HG03135 (cell line): Measurements from ENCODE around the gene PRKCE.

Experiments used
- ATAC-seq: cut with Tn5 transposase; IDR thresholded peaks from one replicate; pipeline ENCODE4 v1.9.1; 2021; ENCODE audit warnings: mild to moderate bottlenecking, moderate library complexity; ENCODE audit not compliant: unreplicated experiment

Gene PRKCE

DNA sequence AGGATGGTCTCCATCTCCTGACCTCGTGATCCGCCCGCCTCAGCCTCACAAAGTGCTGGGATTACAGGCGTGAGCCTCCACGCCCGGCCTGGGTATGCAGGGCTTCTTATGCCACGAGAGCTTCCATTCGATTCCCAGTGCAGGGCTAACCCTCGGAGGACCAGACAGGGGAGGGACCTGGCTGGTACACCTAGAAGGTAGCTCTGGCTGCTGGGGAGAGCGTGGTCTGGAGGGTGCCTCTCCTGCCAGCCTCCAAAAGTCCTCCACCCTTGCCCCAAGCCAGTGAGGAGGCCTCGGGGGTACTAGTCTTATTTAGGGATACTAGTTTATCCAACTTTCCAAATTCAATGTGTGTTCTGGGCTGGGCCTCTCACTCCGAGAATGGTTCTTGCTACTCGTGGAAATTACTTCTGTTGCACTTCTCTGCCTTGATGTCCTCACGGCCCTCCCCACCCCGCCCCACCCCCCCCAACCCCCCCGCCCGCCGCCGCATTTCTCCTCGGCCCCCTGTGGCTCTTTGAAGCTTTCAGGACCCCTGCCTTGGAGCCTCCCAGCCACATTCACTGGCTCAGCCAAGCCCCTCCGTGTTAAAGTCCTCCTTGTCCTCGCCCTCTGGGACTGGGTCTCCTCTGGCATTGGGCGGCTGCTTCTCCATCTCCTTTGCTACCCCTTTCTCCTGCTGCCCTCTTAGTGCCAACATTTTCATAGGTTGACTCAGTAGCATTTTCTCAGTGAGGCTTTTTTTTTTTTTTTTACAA is 502.7 kb downstream of the PRKCE start:
- ATAC-seq: no peak

DNA sequence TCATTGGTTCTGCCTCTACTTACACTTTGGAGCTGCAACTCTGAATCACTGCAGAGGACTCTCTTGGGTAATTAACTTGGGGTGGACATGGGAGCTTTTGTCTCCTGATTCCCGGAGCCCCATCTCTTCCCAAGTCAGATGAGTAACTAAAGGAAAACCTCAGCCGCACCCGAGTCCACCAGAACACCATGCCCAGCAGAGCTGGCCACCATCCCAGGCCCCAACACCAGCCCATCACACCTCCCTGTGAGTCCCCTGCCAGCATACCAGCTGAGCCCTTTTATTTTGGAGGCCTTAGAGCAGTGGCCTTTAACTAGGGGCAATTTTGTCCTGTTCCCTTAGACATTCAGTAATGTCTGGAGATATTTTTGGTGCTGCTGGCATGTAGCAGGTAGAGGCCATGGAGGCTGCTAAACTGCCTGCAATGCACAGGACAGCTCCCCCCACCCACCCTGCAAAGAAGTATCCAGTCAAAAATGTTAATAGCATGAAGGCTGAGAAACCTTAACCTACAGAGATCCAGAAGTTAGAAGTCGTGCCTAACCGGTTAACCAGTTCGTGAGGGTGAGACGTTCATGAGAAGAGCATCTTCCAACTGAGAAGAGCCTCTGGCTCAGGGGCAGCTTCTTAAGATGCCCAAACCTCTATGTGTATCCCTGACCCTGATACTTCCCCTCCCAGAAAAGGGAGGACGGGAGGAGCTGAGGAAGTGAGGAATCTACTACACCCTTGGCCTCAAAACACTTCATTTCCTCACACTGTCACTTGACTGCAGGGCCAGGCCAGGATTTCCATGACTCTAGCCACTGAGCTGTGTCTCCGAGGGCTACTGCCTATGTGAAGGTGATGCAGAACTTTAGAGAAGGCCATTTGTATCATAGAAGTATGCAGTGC is 505.8 kb downstream of the PRKCE start:
- no peak for ATAC-seq

DNA sequence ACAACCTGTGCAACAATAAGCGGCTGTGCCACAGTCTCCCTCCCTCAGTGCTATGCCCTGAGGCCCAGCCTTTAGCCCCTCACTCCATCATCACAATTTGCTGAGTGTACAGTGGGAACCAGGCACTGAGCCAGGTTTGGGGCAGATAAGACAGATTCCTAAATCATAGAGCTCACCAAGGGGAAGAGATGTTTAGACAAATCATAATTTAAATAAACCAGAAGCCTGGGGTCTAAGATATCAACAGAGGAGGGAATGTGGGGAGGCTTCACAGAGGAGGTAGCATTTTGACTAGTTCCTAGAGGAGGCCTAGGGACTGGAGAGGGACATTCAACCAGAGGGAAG is 506.5 kb downstream of the PRKCE start:
- no peak for ATAC-seq

GRCh38 chr2:46158661-46159060 is 507.2 kb downstream of the PRKCE start:
- ATAC-seq: no peak

GRCh38 chr2:46160326-46160725 is 508.9 kb downstream of the PRKCE start:
- ATAC-seq: no peak

DNA sequence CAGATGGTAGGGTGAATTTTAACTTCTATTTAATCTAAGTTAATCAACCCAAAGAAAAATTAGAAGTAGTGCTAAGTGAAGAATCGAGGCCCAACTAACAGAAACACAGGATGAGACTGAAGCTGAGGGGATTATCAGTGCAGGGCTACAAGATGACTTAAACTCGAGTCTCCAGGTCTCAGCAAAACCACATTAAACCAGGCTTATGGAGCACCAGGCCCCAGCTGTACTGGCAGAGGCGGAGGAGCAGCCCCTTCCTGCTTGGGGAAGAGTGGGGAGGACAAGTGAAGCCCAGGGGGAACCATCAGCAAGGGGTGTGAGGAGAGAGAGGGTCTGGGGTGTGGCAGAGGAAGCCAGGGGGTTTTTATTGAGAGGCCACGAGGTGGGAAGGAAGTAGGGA is 509.8 kb downstream of the PRKCE start:
- ATAC-seq: no peak

DNA sequence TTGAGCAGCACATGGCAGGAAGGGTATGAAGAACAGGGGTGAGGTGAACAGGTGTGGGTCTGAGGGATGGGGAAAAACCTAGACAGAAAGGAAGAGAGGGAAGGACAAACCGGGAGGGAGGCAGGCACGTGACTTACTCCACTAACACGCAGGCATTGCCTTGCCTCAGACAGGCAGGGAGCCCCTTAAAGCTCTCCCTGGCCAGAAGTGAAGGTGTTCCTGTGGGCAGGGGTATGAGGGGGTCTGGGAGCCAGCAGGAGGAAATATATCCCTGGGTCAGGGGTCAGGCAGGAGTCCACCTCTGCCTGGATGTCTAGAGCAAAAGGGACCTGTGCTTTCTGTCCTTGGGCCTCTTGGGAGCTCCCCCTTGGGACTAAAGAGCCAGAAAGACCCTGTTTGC is 510.4 kb downstream of the PRKCE start:
- ATAC-seq: no peak

DNA sequence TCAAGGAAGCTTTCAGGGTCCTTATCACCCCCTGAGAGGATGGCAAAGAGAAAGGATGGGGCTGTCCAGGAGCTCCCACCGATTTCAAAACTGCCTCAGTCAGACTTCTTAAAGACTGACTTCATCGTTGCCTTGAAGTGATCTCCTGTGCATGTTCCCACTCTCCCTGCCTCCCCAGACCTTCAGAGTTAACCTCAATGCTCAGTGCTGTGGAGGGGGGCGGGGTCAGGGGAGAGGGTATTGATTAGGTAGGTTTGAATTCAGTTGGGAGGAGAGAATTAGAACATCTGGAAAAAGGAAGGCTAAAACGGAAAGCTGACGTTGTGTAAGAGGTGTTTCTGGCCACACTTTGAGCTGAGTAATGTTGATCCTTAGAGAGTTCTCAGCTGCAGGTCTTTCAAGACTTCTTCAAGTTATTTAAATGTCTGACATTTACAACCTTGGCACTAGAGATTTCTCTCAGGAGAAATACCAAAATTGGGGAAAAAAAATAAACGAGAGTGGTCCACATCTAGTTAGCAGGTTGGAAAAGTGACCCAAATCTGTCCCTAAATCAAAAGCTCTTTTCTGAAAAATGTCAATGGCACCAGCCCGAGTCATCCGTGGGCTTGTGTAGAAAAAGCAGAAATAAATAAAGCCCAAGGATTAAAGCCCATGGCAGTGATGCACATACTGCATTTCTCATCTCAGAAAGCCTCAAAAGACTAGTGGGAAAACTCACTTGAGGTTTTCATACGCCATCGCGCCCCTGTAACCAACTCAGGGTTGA is 511.0 kb downstream of the PRKCE start:
- ATAC-seq: no peak

GRCh38 chr2:46163098-46163430 is 511.6 kb downstream of the PRKCE start:
- no peak for ATAC-seq

GRCh38 chr2:46163804-46164528 is 512.5 kb downstream of the PRKCE start:
- ATAC-seq: no peak

- no peak for ATAC-seq
Observed at GRCh38 chr2:46164529-46165301, 513.2 kb downstream of the PRKCE start.

- no peak for ATAC-seq
Observed at GRCh38 chr2:46165916-46166315, 514.4 kb downstream of the PRKCE start.

- ATAC-seq: no peak
Observed at GRCh38 chr2:46167406-46167805, 515.9 kb downstream of the PRKCE start.

GRCh38 chr2:46167924-46168323 is 516.4 kb downstream of the PRKCE start:
- ATAC-seq: no peak

GRCh38 chr2:46169467-46169866 is 518.0 kb downstream of the PRKCE start:
- no peak for ATAC-seq

DNA sequence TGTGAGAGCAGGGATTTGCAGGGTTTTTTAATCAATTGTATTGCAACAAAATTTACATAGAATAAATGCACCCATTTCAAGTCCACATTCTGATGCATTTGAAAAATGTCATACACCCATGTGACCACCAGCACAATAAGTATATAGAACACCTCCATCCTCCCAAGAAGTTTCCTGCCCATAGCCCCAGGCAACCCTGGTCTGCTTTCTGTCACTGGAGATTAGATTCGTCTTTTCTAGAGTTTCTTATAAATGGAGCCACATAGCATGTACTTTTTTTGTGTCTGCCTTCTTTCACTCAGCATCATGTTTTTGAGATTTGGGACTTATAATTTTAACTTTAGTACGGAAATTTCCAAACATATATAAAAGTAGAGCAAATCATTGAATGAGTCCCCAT is 518.6 kb downstream of the PRKCE start:
- no peak for ATAC-seq

GRCh38 chr2:46170611-46171350 is 519.3 kb downstream of the PRKCE start:
- no peak for ATAC-seq

DNA sequence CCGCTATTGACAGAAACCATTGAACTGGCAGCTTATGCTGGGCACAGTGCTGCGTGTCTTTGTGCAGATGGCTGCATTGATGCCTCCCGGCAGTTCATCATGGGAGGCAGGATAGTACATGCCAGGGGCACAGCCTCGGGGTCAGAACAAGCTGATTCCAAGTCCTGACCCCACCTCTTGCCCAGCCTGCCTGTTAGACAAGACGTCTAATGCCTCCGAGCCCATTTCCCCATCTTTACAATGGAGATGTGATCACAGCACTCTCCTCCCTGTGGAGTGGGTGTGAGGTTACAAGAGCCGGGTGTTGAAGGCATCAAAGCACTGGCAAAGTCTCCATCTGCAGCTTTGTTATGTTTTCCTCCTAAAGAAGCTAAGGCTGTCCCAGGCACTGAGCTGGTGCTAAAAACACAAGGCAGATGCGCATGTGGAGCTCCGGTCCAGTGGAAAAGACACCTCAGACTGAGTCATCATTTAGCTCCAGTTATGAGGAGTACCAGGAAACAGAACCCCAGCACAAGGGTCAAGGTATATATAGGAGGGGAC is 520.0 kb downstream of the PRKCE start:
- no peak for ATAC-seq

DNA sequence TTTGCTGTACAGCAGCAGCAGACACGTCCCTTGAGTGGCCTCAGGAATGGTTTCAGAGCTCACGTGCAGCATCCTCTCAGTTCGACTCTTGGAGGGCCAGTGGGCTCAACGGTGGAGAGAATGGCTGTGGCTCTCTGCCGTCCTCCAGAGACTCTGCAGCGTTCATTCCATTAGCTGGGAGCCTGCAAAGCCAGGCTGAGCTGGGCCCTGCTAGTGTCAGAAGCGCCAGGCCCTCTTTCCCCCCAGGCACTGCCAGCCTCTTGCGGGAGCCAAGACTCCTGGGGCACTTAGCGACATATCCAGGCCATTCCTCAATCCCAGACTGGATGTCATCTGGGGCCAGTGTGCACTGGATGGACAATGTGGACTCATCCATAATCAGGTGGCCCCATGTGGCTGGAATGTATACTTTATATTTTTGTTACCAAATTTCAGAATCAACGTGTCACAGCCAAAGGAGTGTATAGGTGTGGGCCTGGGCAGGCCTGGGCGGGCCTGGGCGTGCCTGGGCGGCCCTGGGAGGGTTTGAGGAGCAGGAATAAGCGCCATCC is 520.6 kb downstream of the PRKCE start:
- no peak for ATAC-seq
